MM.1S (cell line): ENCODE data around the gene DNAJC30.
A peak's percentile ranks its signal among the peaks of the same experiment; 100 is the strongest.

Source experiments
- DNase-seq: peaks from one replicate; pipeline ENCODE4 v3.0.0-alpha.2; 2015
- H2AFZ ChIP-seq: fragments of 300-600 bp; sonication (generic); 2 replicates; pipeline ENCODE4 v1.6.0; 2016; ENCODE audit warnings: antibody characterized with exemption, low read length
- H3F3A ChIP-seq: fragments of 300-600 bp; sonication (generic); 2 replicates; pipeline ENCODE4 v1.6.1; 2016; ENCODE audit warnings: mild to moderate bottlenecking, antibody characterized with exemption, low read length, moderate library complexity, mixed read lengths; ENCODE audit not compliant: insufficient read depth
- H3K27ac ChIP-seq: fragments of 300-600 bp; sonication (generic); 2 replicates; pipeline ENCODE4 v1.5.1; 2016; ENCODE audit warnings: mild to moderate bottlenecking, low read length
- H3K27me3 ChIP-seq: fragments of 300-600 bp; sonication (generic); replicated peaks from 2 replicates; pipeline ENCODE4 v1.6.0; 2016; ENCODE audit warnings: low read length; ENCODE audit not compliant: insufficient read depth
- H3K36me3 ChIP-seq: fragments of 300-600 bp; sonication (generic); replicated peaks from 2 replicates; pipeline ENCODE4 v1.6.1; 2016; ENCODE audit warnings: mild to moderate bottlenecking, low read length, mixed read lengths; ENCODE audit not compliant: insufficient read depth
- H3K4me1 ChIP-seq: fragments of 300-600 bp; sonication (generic); 2 replicates; pipeline ENCODE4 v1.6.1; 2016; ENCODE audit warnings: low read length, mixed read lengths
- H3K4me2 ChIP-seq: fragments of 300-600 bp; sonication (generic); 2 replicates; pipeline ENCODE4 v1.6.0; 2016; ENCODE audit warnings: low read depth, low read length
- H3K4me3 ChIP-seq: fragments of 300-600 bp; sonication (generic); 2 replicates; pipeline ENCODE4 v1.5.1; 2016; ENCODE audit warnings: low read length, mixed read lengths
- H3K79me2 ChIP-seq: fragments of 300-600 bp; sonication (generic); 2 replicates; pipeline ENCODE4 v1.6.1; 2016; ENCODE audit warnings: mixed run types, low read length, mixed read lengths
- H3K9ac ChIP-seq: fragments of 300-600 bp; sonication (generic); 2 replicates; pipeline ENCODE4 v1.6.1; 2016; ENCODE audit warnings: low read length, mixed read lengths
- H3K9me2 ChIP-seq: fragments of 300-600 bp; sonication (generic); replicated peaks from 2 replicates; pipeline ENCODE4 v1.6.1; 2016; ENCODE audit warnings: mild to moderate bottlenecking, low read length, mixed read lengths; ENCODE audit not compliant: insufficient read depth
- H3K9me3 ChIP-seq: fragments of 300-600 bp; sonication (generic); replicated peaks from 2 replicates; pipeline ENCODE4 v1.6.1; 2016; ENCODE audit warnings: mild to moderate bottlenecking, low read length, mixed read lengths; ENCODE audit not compliant: insufficient read depth
- H4K20me1 ChIP-seq: fragments of 300-600 bp; sonication (generic); 2 replicates; pipeline ENCODE4 v1.6.1; 2016; ENCODE audit warnings: mild to moderate bottlenecking, low read length, moderate library complexity, mixed read lengths; ENCODE audit not compliant: insufficient read depth
- CTCF ChIP-seq: fragments of 300-600 bp; sonication (generic); IDR thresholded peaks from 2 replicates; pipeline ENCODE4 v1.5.1; 2016; ENCODE audit warnings: antibody characterized with exemption, low read length, mixed read lengths
- EZH2 ChIP-seq: fragments of 300-600 bp; sonication (generic); optimal IDR thresholded peaks from 2 replicates; pipeline ENCODE3; 2017; ENCODE audit warnings: low read depth, mild to moderate bottlenecking, antibody characterized with exemption, low read length, mixed read lengths
- EZH2phosphoT487 ChIP-seq: fragments of 300-600 bp; sonication (generic); IDR thresholded peaks from 2 replicates; pipeline ENCODE4 v1.6.1; 2018; ENCODE audit warnings: antibody characterized with exemption, low read length

Gene DNAJC30

GRCh38 chr7:73685311-73685710, 2.1 kb upstream of the DNAJC30 start:
- Histone ChIP-seq H3K4me3 (no peak overlapping the region), H3F3A (no peaks in the 10 kb centered on the region), H3K27ac (no peak overlapping the region), H3K4me2 (no peak overlapping the region), H3K9me2 (no peaks in the 10 kb centered on the region), H3K27me3 (no peaks in the 10 kb centered on the region), H3K4me1 (peaks cover 6% of the 10 kb centered on the region), H3K36me3 (no peaks in the 10 kb centered on the region; the same call in 1 of the 2 replicates), H2AFZ (no peak overlapping the region), H3K9ac (no peak overlapping the region), H4K20me1 (no peaks in the 10 kb centered on the region), H3K9me3 (no peaks in the 10 kb centered on the region), H3K79me2 (peaks cover 86% of the 10 kb centered on the region)
- no peak for DNase-seq
- TF ChIP-seq EZH2phosphoT487: no peak
- TF ChIP-seq EZH2: no peak
- TF ChIP-seq CTCF: no peak

DNA sequence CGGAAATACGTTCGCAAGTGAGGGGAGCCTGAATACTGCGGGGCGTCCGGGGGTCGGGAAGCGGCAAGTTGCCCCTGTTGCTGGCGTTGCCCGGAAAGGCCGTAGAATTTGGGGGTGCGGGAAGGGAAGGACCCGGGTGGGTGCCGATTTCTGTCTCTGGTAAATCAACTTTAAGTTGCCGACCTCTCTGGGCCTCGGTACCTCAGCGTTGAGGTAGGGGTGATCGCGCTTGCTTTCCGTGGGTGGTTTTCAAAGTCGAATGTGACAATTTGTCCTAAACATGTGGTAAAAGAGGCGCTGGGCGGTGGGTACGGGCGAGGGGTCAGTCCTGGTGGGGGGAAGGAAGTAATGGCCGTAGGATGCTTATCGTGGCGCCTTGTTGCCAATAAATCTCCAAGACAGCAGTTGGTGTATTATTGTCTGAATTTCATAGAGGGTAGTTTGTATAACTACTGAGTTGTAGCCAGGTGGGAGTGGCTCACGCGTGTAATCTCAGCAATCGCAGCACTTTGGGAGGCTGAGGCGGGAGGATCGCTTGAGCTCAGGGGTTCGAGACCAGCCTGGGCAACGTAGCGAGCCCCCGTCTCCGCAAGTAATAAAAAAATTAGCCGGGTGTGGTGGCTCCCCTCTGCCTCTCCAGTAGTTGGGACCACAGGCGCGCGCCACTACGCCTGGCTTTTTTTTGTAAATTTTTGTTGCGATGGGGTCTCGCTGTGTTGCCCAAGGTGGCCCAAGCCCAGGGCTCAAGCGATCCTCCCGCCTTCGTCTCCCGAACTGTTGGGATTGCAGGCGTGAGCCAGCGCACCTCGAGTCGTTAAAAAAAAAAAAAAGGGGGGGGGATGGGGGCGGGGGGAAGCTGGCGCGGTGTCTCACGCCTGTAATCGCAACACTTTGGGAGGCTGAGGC, 788 bp upstream of the DNAJC30 start:
- Histone ChIP-seq H3K4me2 (peak overlapping the region; percentile 83), H3K4me3 (peak overlapping the region; percentile 88), H3K9ac (peak overlapping the region; percentile 94), H3K9me3 (no peaks in the 10 kb centered on the region), H3F3A (no peaks in the 10 kb centered on the region), H3K79me2 (peaks cover 92% of the 10 kb centered on the region), H4K20me1 (no peaks in the 10 kb centered on the region), H3K9me2 (no peaks in the 10 kb centered on the region), H3K4me1 (peaks cover 6% of the 10 kb centered on the region), H3K27ac (peak overlapping the region; percentile 40; the same call in 1 of the 2 replicates), H2AFZ (peak overlapping the region; percentile 94), H3K36me3 (no peaks in the 10 kb centered on the region; the same call in 1 of the 2 replicates), H3K27me3 (no peaks in the 10 kb centered on the region)
- DNase-seq: no peak
- no peak for TF ChIP-seq CTCF
- TF ChIP-seq EZH2: no peak
- TF ChIP-seq EZH2phosphoT487: no peak

DNA sequence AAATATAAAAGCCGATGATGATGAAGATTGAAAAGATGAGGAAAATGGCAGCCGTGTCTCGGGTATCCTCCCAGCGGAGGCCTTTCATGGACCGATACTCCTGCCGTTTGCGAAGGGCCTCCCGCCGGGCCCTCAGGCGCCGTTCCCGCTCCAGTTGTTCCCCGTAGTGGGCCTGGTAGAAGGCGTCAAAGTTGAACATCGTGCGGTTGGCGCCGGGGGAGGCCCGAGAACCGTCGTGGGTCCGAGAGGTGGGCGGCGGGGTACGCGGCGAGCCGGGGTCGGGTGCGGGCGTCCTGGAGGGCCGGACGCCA, 553 bp downstream of the DNAJC30 start:
- Histone ChIP-seq H3K36me3 (no peaks in the 10 kb centered on the region; the same call in 1 of the 2 replicates), H3F3A (no peaks in the 10 kb centered on the region), H4K20me1 (no peaks in the 10 kb centered on the region), H3K9me2 (no peaks in the 10 kb centered on the region), H3K27ac (peak overlapping the region; percentile 72; the same call in 1 of the 2 replicates), H3K4me1 (peaks cover 6% of the 10 kb centered on the region), H3K9me3 (no peaks in the 10 kb centered on the region), H3K4me3 (peak overlapping the region; percentile 88), H3K4me2 (peak overlapping the region; percentile 93), H3K27me3 (no peaks in the 10 kb centered on the region), H3K79me2 (peaks cover 86% of the 10 kb centered on the region), H2AFZ (peak overlapping the region; percentile 99), H3K9ac (peak overlapping the region; percentile 94)
- TF ChIP-seq EZH2 (no peak), CTCF (no peak), EZH2phosphoT487 (no peak)
- DNase-seq: no peak
